ENCODE data around the gene GPR37. TPM values are rescaled to one million over a fixed set of nuclear protein-coding genes. Genes with fewer than 3 reads are reported as not detected.
A peak's percentile ranks its signal among the peaks of the same experiment; 100 is the strongest.

The GPR37 gene
- total RNA-seq, 1 experiment from 2014 or later: 1.6 TPM

- Mint-ChIP-seq H3K9me3 (peaks cover 0 to 2% of the 10 kb centered on the region in 2 experiments; a peak in 2 of 5 replicates), H3K4me1 (peaks cover 43 to 56% of the 10 kb centered on the region in 2 experiments), H3K27ac (peak overlapping the region in 2 of 3 experiments; percentile 30 to 40; a peak in 2 of 7 replicates), H3K4me3 (no peak overlapping the region), H3K27me3 (ENCODE audit: low read depth) (no peaks in the 10 kb centered on the region), H3K36me3 (ENCODE audit: insufficient read depth in 1 of 3, low read depth in 3 of 3) (no peaks in the 10 kb centered on the region; a peak in 1 of 7 replicates)
- Histone ChIP-seq H4K91ac (ENCODE audit: insufficient read length, low read depth, low read length) (no peak overlapping the region), H3K27me3 (ENCODE audit: insufficient read depth, low read length) (no peaks in the 10 kb centered on the region), H4K5ac (ENCODE audit: insufficient read length, low read depth, low read length) (no peak overlapping the region), H3K18ac (ENCODE audit: insufficient read length, low read depth, low read length) (no peak overlapping the region), H4K20me1 (ENCODE audit: control insufficient read depth, insufficient read depth, insufficient read length) (no peaks in the 10 kb centered on the region), H3K14ac (ENCODE audit: insufficient read depth, low read length) (no peak overlapping the region), H2BK20ac (ENCODE audit: low read depth, low read length, poor library complexity, severe bottlenecking) (no peak overlapping the region), H3K56ac (ENCODE audit: insufficient read length, low read depth, low read length) (no peak overlapping the region), H2BK120ac (ENCODE audit: low read depth, low read length, poor library complexity, severe bottlenecking) (no peak overlapping the region), H3K9ac (ENCODE audit: extremely low read depth, insufficient read length, low read length) (no peak overlapping the region), H3K27ac (ENCODE audit: insufficient read length, low read depth, low read length) (no peak overlapping the region), H2AFZ (ENCODE audit: low read length) (no peak overlapping the region), H3K23ac (ENCODE audit: insufficient read length, low read depth, low read length) (no peak overlapping the region), H2BK15ac (ENCODE audit: low read depth, low read length) (no peak overlapping the region), H3K9me3 (ENCODE audit: control insufficient read depth, low read depth, low read length) (no peaks in the 10 kb centered on the region), H2BK12ac (ENCODE audit: insufficient read length, low read depth, low read length) (no peak overlapping the region), H3K4me2 (ENCODE audit: insufficient read depth, insufficient read length, low read length) (no peak overlapping the region), H3T11ph (ENCODE audit: low read length) (no peak overlapping the region), H2AK5ac (ENCODE audit: insufficient read length, low read length) (no peak overlapping the region), H3K23me2 (ENCODE audit: insufficient read length, low read depth, low read length, poor library complexity, severe bottlenecking) (no peaks in the 10 kb centered on the region), H2BK5ac (ENCODE audit: insufficient read length, low read length) (no peak overlapping the region), H3K79me1 (ENCODE audit: insufficient read depth, low read depth, low read length, poor library complexity, severe bottlenecking) (no peaks in the 10 kb centered on the region), H3K79me2 (ENCODE audit: insufficient read depth, low read length) (no peaks in the 10 kb centered on the region), H4K8ac (replicated peaks; ENCODE audit: insufficient read length, low read depth, low read length) (no peak overlapping the region), H3K4ac (ENCODE audit: low read depth, low read length) (no peak overlapping the region), H3K4me1 (ENCODE audit: insufficient read depth, low read length) (peaks cover 3% of the 10 kb centered on the region; the same call in 1 of the 2 replicates)
- no peak for TF ChIP-seq CTCF (conservative IDR thresholded peaks at IDR 0.05)
- WGBS (ENCODE audit: extremely low coverage, insufficient read length, low lambda C conversion rate): no CpG with 5 or more reads among the region's 2 CpGs
- no peak for DNase-seq
These were observed 47.2 kb upstream of the GPR37 start for GRCh38 chr7:124812764-124813163.

Measured in H9 (cell line).